Amygdala (tissue), 56 donors: Measurements from ENCODE around the gene SLC6A2.

Source experiments
- DNase-seq, 56 donors: peaks; one replicate each; lab custom pipeline; 2025; lab: John Stamatoyannopoulos, UW

Gene SLC6A2

DNA sequence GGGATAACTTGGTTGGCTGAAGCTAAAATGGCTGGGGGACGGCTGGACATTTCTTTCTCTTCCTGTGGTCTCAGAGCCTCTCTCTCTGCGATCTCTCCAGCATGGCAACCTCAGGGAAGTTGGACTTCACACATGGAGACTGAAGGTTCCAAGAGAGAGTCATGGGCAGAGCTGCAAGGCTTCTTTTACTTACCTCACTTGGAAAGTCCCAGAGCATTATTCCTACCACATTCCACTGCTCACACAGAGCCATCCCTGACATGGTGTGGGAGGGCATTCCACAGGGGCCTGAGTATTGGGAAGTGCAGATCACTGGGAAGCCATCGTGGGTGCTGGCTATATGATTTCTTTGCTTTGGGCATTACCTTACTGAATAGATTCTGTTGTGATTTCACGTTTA lies 9.8 kb upstream of the SLC6A2 start:
- DNase-seq = no peak

DNA sequence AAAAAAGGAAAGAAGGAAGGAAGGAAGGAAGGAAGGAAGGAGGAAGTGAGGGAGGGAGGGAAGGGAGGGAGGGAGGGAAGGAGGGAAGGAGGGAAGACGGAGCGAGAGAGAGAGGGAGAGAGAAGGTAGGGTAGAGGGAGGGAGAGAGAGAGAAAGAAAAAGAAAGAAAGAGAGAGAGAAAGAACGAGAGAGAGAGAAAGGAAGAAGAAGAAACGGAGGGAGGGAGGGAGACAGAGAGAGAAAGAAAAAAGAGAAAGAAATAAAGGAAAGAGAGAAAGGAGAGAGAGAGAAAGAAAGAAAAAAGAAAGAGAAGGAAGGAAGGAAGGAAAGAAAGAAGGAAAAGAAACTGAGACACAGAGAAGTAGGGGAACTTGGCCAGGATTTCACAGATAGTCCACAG lies 8.4 kb upstream of the SLC6A2 start:
- no peak for DNase-seq

DNA sequence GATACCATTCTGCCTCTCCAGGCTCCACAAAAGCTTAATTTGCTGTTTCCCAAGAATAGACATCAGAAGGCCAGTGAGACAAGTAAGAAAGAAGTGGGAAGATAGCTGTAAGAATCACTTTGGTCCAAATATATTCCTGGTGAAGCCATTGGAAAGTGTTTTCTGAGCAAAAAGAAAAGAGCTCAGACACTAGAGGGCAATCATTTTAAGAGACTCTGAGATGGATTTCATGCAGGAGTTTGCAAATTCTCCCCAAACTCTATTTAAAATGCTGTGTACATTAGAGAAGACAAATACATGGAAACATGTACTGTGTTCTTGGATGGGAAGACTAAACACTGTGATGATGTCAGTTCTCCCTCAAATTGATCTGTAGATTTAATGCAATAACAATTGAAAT lies 8.0 kb upstream of the SLC6A2 start:
- no peak for DNase-seq

DNA sequence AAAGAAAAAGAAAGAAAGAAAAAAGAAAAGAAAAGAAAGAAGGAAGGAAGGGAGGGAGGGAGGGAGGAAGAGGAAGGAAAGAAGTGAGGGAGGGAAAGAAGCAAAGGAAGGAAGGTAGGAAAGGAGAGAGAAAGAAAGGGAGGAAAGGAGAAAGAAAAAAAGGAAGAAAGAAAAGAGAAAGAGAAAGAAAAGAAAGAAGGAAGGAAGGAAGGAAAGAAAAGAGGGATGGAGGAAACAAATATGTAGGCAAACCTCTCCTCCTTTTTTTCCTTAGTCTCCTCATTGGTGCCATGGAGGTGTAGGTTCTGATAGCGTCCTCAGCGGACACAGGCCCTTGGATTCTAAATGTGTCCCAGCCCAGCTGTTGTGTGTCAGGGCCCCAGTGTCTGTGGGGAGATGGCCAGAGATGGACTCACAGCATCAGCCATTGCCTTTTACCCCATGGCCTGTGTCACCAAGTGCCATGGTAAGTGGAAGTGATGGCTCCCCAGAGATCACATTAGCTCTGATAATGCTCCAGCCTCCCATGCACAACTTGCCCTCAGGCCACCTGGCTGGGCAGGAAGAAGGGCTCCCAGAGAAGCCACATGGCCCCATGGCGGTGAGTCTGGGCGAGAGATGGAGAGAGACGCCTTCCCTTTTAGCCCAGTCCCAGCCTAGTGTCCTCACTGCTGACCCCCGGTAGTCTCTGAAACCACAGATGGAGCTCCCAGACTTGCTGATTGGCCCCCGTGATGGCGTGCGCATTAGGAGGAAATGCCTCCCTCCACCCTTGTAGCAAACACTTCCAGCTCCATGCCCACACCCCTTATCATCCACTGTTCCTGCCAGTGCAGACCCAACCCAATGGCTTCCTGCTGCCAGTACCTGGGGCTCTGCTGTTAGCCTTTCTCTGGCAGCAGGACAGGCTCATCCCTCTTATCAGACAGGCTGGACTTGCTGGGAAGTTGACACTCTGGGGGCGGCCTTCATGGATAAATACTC lies 3.7 kb upstream of the SLC6A2 start:
- no peak for DNase-seq

DNA sequence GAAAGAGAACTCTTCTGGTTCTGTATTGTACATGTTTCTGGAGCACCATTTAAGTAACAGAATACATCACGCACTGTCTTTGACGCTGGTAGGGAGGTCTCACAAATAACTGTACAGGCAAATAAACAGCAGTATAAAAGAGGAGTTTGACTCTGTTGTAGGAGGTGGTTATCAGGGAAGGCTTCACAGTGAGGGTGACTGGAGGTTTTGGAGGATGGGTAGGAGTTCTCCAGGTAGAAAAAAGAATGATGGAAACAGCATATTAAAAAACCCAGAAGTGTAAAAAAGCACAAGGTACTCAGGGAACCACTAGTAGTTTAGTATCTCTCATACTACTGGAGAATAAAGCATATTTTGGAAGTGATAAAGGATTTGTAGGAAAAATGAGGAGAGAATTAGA lies 2.7 kb upstream of the SLC6A2 start:
- no peak for DNase-seq

DNA sequence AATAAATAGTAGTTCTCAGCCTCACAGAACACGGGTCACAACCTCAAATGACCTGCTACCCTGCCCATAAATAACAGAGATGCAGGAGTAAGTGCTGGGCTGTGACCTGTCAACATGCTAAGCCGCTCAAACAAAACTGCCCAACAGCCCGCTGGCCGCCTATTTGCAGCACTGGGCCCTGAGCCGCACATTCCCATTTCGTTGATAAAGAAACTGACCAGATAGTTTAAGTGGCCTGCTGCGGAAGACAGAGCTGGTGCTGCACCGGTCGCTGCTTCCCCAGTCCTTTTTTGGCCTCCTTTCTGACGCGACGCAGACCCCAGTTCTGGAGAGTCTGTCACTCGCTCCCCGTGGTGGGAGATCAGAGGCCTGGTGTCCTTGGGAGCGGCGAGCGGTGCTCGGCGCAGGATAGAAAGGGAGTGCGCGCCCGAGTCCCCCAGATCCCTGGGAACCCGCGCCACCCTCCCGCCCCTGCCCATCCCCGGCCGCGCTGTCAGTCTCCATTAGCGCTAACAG lies 349 bp upstream of the SLC6A2 start:
- DNase-seq = no peak

DNA sequence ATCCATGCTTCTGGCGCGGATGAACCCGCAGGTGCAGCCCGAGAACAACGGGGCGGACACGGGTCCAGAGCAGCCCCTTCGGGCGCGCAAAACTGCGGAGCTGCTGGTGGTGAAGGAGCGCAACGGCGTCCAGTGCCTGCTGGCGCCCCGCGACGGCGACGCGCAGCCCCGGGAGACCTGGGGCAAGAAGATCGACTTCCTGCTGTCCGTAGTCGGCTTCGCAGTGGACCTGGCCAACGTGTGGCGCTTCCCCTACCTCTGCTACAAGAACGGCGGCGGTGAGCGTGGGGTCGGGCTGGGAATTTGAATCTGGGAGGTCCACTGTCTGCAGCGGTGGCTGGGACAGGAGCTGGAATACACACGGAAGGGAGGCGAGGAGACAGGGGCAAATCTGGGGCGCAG lies 904 bp downstream of the SLC6A2 start:
- no peak for DNase-seq

DNA sequence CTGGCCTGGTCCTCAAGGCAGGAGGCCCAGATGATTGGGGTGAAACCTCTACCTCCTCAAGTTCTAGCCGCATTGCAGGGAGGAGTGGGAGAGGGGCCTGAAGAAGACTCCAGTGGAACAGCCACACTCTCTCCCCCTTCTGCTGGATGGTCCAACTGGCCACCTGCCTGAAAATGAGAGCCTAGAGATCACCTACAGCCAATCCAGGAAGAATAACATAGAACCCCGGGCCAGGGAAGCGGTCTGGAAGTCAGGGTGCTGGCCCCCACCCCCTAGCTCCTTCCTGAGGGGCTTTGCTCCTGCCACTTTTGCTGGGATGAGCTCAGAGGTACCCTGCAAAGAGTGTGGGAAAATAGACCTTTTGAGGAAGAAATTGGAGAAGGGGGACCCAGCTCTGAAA lies 1.8 kb downstream of the SLC6A2 start:
- no peak for DNase-seq

DNA sequence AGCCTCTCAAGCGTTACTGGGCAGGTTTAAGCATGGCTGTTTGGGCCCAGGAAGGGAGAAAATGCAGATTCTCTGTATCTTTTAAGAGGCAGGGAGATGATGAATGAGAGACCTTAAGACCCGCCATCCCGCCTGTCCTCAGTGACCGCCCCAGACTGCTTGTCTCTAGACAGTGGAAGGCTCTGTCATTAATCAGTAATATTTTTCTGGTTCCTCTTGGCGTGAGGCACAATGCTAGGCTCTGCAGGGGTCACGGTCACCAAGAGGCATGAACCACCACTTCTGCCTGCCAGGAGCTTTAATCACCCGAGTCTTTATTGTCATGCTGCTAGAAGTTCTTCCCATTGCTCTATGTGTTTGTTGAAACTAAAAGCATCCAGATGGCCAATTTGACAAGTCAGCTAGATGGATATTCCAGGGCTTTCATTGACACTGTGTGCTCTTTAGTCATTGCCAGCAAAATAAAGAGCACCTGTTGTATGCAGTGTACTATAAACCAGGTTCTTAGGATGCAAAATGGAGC lies 3.2 kb downstream of the SLC6A2 start:
- DNase-seq = no peak

DNA sequence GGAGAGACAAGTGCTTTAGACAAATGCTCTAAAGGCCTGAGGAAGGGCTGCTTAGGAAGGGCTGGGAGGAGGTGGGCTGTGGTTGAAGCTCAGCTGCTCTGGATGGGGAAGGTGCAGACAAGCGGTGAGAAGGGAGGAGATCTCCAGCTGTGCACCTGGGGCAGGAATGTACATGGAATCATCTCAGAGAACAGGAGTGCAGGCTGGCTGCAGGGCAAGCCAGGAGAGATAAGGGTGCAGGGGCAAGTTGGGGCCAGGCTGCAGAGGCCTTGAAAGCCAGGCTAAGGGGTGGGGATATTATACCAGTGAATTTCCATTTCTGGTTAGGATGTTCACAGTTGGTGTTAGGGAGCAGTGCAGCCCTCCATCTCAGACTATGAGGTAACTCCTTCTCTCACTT lies 4.2 kb downstream of the SLC6A2 start:
- no peak for DNase-seq

DNA sequence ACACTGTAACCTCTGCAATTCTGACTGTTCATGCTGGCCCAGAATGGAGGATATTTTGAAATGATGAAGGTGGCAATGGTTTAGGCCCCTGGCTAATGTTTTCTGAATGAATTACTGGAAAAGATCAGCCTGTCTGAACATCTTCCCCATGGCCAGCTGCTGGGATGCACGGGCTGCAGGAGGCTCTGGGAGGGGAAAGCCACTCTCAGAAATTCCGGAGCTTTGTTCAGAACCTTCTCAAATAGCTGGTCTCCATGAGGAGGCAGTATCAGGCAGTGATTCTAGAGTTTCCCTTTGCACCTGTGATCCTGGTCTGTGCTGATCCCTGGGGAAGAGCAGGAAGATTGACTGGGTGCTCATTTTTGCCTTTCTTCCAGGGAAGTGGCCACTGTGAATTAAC lies 5.0 kb downstream of the SLC6A2 start:
- no peak for DNase-seq

DNA sequence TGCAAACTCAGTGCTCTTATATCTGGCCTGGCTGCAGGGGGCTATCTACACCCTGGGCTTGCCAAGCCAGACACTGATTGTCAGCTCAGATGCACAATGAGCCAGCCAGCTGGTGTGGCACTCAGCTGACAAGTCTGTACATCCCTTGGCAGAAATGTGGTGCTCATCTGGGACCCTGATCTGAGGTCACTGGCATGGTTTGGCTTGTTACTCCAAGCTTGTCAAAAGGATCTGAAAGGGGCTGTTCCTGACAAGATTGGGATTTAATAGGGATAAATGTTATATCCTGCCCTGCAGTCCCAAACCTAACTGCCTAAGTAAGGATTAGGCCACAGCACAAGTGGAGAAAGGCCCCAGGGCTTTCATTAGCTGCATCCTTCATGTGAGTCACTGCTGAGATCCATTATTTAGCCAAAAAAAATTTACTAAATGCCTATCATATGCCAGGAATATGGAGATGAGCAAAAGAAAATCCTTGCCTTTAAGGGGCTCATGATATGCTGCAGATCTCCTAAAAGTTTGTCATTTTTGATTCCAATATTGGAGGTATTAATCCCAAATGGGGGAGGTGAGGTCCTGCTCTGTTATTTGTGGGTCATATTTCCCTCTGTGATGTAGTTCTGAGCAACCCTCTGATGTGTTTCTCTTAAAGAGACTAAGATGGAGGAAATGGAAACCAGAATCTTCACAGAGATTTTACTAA lies 6.3 kb downstream of the SLC6A2 start:
- DNase-seq = peak in 16 of 56 donors; percentile 1 to 48 (median 19)

DNA sequence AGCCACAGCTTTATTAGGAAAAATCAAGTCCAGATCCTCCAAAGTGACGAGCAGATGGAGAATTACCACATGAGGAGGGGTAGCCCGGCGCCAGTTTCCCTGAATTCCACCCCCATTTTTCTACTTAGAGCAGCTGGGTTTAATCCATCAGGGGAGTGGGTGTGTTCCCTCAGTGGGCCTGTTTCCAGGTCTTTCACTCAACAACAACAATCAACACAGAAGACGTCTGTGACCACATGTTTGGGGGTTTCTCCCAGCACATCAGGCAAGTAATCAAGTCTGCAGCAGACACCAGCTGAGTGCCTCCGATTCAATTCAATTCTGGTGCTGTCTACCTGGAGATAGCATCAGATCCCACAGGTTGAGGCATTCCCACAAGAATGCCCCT lies 6.8 kb downstream of the SLC6A2 start:
- DNase-seq = peak in 1 of 56 donors; percentile 12

DNA sequence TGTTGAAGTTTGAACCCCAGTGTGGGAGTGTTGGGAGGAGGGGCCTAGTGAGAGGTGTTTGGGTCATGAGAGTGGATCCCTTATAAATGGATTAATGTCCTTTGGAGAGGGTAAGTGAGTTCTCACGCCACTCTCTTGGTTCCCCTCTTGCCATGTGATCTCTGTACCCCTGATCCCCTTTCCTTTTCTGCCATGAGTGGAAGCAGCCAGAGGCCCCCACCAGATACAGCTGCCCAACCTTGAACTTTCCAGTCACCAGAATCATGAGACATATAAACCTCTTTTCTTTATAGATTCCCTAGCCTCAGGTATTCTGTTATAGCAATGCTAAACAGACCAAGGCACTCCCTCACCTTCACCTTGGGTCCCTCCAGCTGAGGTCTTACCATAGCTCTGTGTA lies 7.4 kb downstream of the SLC6A2 start:
- DNase-seq = no peak

DNA sequence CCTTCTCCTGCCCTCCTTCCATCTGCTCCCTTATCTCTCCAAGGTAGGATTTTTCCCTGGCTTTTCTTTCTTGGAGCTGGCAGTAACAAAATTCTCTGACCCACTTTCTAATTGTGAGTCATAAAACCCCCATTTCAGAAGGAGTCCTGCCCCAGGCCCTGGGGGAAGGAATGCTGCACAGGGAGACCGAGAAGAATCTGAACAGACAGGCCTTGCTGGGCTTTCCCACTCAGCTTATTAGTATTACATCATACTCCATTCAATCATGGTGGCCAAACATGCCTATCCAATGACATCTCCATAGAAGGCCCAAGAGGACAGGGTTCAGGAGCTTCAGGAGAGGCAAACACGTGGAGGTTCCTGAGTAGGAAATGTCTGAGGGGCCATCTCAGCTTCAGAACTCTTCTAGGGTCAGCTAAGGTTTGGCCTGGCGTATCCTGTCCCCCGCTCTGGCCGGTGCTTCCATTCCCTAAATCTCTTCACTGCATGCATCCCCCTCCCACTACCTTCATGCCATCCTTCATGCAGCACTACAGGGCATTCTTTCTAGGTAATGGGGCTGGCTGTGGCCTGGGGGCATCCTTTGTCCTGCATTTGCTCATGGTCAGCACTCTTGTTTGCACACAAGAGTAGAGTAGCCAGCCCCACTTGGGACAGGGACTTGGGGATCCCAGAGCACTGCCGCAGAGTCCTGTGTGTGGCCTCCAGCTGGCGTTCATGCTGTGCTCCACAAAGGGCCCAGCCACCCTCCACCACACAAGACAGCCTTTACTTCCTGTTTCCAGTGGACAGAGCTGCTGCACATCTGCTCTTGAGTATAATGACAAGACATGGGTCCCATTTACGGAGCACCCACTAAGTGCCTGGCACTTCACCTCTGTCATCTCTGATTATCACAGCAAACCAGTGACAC lies 8.2 kb downstream of the SLC6A2 start:
- DNase-seq = peak in 1 of 56 donors; percentile 6

DNA sequence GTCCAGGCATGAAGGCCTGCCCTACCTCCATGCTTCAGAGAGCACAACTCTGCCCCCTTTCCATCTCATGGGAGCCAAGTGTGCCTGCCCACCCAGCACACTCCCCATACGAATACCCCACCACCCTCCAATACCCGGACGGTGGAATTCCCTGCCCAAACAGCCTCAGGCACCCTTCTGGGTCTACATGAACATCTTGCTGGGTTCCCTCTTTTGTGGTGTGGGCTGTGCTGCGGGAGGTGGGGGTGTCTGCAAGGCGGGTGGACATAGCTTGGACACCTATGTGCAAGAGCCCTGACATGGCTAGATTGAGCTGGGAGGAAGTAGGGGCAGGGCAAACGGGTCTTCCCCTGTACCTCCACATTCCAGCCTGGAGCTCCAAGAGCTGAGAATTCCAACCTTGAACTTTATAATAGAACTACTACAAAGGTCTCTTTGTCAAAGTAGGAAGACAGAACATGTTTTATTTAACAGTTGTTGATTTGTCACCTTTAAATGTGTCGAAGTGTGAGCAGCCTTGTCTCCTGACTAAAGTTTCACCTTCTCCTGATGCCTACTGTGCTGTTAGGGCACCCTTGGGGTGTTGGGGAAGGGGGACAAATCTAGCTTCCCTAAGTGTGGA lies 9.1 kb downstream of the SLC6A2 start:
- DNase-seq = no peak

DNA sequence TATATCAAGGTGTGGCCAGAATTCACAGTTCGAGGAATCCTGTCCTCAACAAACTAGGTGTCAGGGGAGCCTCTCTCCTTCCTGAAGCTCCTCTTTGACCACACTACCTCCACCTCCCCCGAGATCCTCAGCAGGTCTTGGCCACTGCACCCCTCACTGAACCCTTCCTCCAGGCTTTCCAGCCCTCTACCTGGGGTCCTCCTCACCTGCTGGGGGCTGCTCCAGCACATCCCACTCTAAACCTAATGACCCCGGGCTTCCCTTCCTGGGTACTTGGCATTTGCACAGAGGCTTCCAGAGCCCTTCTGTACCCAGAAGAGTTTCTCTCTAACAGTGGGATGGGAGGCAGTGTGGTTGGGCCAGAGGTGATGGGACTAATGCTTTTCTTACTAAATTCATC lies 9.7 kb downstream of the SLC6A2 start:
- DNase-seq = no peak

DNA sequence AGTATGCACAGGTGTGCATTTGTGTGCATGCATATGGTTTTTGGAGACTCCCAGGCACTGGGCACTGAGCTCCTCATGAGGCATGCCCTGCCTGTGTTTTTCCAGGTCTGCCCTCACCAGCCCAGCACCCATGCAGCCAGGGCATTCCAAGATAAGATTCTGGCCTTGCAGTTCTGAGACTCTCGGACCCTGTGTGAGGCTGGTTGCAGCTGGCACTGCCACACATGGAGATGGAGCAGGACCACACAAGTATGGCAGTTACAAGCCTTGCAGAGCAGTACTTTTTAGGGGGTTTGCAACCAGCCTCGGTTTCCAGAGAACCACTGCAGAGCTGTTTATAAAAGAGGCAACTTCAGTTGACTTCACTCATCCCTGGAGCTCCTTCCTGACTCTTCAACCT lies 10.2 kb downstream of the SLC6A2 start:
- DNase-seq = no peak

DNA sequence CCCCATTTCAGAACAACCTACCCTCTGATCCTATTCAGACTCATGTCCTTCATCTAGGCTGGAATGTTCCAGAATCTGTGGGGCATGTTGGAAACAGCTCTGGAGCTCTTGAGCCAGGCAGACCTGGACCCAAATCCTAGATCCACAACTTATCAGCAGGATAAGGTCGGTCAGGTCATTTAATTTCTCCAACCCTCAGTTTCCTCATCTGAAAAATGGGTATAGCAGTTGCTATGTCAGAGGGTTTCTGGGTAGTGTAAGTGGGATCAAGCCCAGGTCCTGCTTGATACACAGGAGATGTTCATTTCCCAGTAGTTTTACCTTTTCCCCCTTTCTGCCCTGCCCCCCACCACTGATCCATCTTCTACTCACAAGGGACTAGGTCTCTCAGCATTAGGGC lies 12.0 kb downstream of the SLC6A2 start:
- no peak for DNase-seq
